Parathyroid adenoma (tissue), 2 donors: ENCODE results near the gene TCP10L.

ENCODE experiments used
- H2AFZ ChIP-seq: fragments of 300-600 bp; sonication (generic); one replicate; pipeline ENCODE4 v1.7.0; 2017; ENCODE audit warnings: antibody characterized with exemption, mild to moderate bottlenecking
- H3K27ac ChIP-seq: fragments of 300-600 bp; sonication (generic); one replicate; pipeline ENCODE4 v1.7.0; 2017
- H3K27me3 ChIP-seq: fragments of 300-600 bp; sonication (generic); one replicate; pipeline ENCODE4 v1.7.0; 2017; ENCODE audit warnings: low read length; ENCODE audit not compliant: control insufficient read depth, insufficient read depth
- H3K36me3 ChIP-seq: fragments of 300-600 bp; sonication (generic); one replicate; pipeline ENCODE4 v1.7.0; 2017; ENCODE audit warnings: low read length; ENCODE audit not compliant: control insufficient read depth, insufficient read depth
- H3K4me1 ChIP-seq: fragments of 300-600 bp; sonication (generic); one replicate; pipeline ENCODE4 v1.7.0; 2017; ENCODE audit warnings: control low read depth
- H3K4me2 ChIP-seq: fragments of 300-600 bp; sonication (generic); one replicate; pipeline ENCODE4 v1.7.0; 2017; ENCODE audit warnings: low read length
- H3K4me3 ChIP-seq: fragments of 300-600 bp; sonication (generic); one replicate; pipeline ENCODE4 v1.7.0; 2017; ENCODE audit warnings: low read depth, low read length
- H3K79me2 ChIP-seq: fragments of 300-600 bp; sonication (generic); one replicate; pipeline ENCODE4 v1.7.0; 2017; ENCODE audit warnings: control low read depth
- H3K9ac ChIP-seq: fragments of 300-600 bp; sonication (generic); one replicate; pipeline ENCODE4 v1.7.0; 2017; ENCODE audit warnings: mild to moderate bottlenecking
- H3K9me3 ChIP-seq: fragments of 300-600 bp; sonication (generic); one replicate; pipeline ENCODE4 v1.7.0; 2017; ENCODE audit warnings: low read length; ENCODE audit not compliant: control insufficient read depth
- CTCF ChIP-seq: fragments of 300-600 bp; sonication (generic); IDR thresholded peaks from one replicate; pipeline ENCODE4 v1.7.0; 2017; ENCODE audit warnings: antibody characterized with exemption, mild to moderate bottlenecking
- donor health status: primary hyperparathyroidism.

The TCP10L gene

GRCh38 chr21:32572574-32573420, 12.5 kb downstream of the TCP10L start:
- Histone ChIP-seq H3K9me3 (no peaks in the 10 kb centered on the region), H3K79me2 (no peaks in the 10 kb centered on the region), H3K4me3 (no peak overlapping the region), H3K4me2 (no peak overlapping the region), H3K36me3 (no peaks in the 10 kb centered on the region), H3K9ac (no peak overlapping the region), H3K27me3 (no peaks in the 10 kb centered on the region), H3K4me1 (no peaks in the 10 kb centered on the region), H3K27ac (no peak overlapping the region), H2AFZ (no peak overlapping the region)
- no peak for TF ChIP-seq CTCF

- Histone ChIP-seq H3K4me2 (no peak overlapping the region), H3K9ac (no peak overlapping the region), H3K36me3 (no peaks in the 10 kb centered on the region), H3K27me3 (no peaks in the 10 kb centered on the region), H3K4me1 (no peaks in the 10 kb centered on the region), H3K4me3 (no peak overlapping the region), H3K79me2 (no peaks in the 10 kb centered on the region), H2AFZ (no peak overlapping the region), H3K9me3 (no peaks in the 10 kb centered on the region), H3K27ac (no peak overlapping the region)
- TF ChIP-seq CTCF = no peak
Measured at GRCh38 chr21:32570456-32570855, 14.9 kb downstream of the TCP10L start.

GRCh38 chr21:32569261-32570230, 15.8 kb downstream of the TCP10L start:
- peak overlapping the region; percentile 72 for H3K4me3 ChIP-seq
- H3K9ac ChIP-seq = no peak overlapping the region
- TF ChIP-seq CTCF = peak; percentile 61

GRCh38 chr21:32567626-32568025, 17.7 kb downstream of the TCP10L start:
- no peaks in the 10 kb centered on the region for H3K4me1 ChIP-seq
- no peak overlapping the region for H3K27ac ChIP-seq
- no peak overlapping the region for H3K4me3 ChIP-seq

More at GRCh38 chr21:32569261-32570230, 15.8 kb downstream of the TCP10L start:
- Histone ChIP-seq H3K36me3 (no peaks in the 10 kb centered on the region), H3K27me3 (no peaks in the 10 kb centered on the region), H2AFZ (peak overlapping the region; percentile 65), H3K79me2 (no peaks in the 10 kb centered on the region), H3K9me3 (no peaks in the 10 kb centered on the region), H3K4me2 (peak overlapping the region; percentile 87), H3K4me1 (no peaks in the 10 kb centered on the region), H3K27ac (peak overlapping the region; percentile 69)

More at GRCh38 chr21:32567626-32568025, 17.7 kb downstream of the TCP10L start:
- Histone ChIP-seq H3K9me3 (no peaks in the 10 kb centered on the region), H3K4me2 (no peak overlapping the region), H3K36me3 (no peaks in the 10 kb centered on the region), H3K79me2 (no peaks in the 10 kb centered on the region), H3K9ac (no peak overlapping the region), H2AFZ (no peak overlapping the region), H3K27me3 (no peaks in the 10 kb centered on the region)
- TF ChIP-seq CTCF = no peak
